GM23338 (cell line): ENCODE measurements around the gene EDAR. TPM values are rescaled to one million over a fixed set of nuclear protein-coding genes. Genes with fewer than 3 reads are reported as not detected.

Experiments used
- ATAC-seq: fragments of 200-7000 bp; cut with Tn5 transposase; 3 replicates; pipeline ENCODE4 v1.9.1; 2020
- DNase-seq: peaks from one replicate; pipeline ENCODE4 v3.0.0-alpha.2; 2015; ENCODE audit warnings: low spot score
- H2AFZ ChIP-seq: fragments of 200-600 bp; sonication (generic); 2 replicates; pipeline ENCODE4 v1.8.0; 2016; ENCODE audit warnings: antibody characterized with exemption, mild to moderate bottlenecking, moderate library complexity
- H3F3A ChIP-seq: fragments of 200-600 bp; sonication (generic); replicated peaks from 2 replicates; pipeline ENCODE4 v1.8.0; 2017; ENCODE audit warnings: antibody characterized with exemption, mixed run types, low read depth
- H3K27ac ChIP-seq: fragments of 200-600 bp; sonication (generic); 2 replicates; pipeline ENCODE4 v1.6.1; 2016; ENCODE audit warnings: low read depth
- H3K27me3 ChIP-seq: fragments of 200-600 bp; sonication (generic); 2 replicates; pipeline ENCODE4 v1.8.0; 2016; ENCODE audit warnings: mild to moderate bottlenecking, mixed run types, moderate library complexity; ENCODE audit not compliant: insufficient read depth
- H3K36me3 ChIP-seq: fragments of 200-600 bp; sonication (generic); 2 replicates; pipeline ENCODE4 v1.8.0; 2016; ENCODE audit warnings: mild to moderate bottlenecking; ENCODE audit not compliant: insufficient read depth
- H3K4me1 ChIP-seq: fragments of 200-600 bp; sonication (generic); 2 replicates; pipeline ENCODE4 v1.8.0; 2016; ENCODE audit warnings: mild to moderate bottlenecking, moderate library complexity; ENCODE audit not compliant: insufficient read depth
- H3K4me2 ChIP-seq: fragments of 200-600 bp; sonication (generic); 2 replicates; pipeline ENCODE4 v1.7.1; 2017; ENCODE audit warnings: mixed run types
- H3K4me3 ChIP-seq: fragments of 200-600 bp; sonication (generic); 2 replicates; pipeline ENCODE4 v1.6.1; 2016; ENCODE audit warnings: mixed run types
- H3K79me2 ChIP-seq: fragments of 200-600 bp; sonication (generic); replicated peaks from 2 replicates; pipeline ENCODE4 v1.8.0; 2017; ENCODE audit warnings: mild to moderate bottlenecking; ENCODE audit not compliant: insufficient read depth
- H3K9me2 ChIP-seq: fragments of 200-600 bp; sonication (generic); 2 replicates; pipeline ENCODE4 v1.8.0; 2017; ENCODE audit not compliant: insufficient read depth
- H4K20me1 ChIP-seq: fragments of 200-600 bp; sonication (generic); replicated peaks from 2 replicates; pipeline ENCODE4 v1.8.0; 2017; ENCODE audit warnings: mild to moderate bottlenecking; ENCODE audit not compliant: insufficient read depth
- H3K27ac Mint-ChIP-seq: 2 replicates; pipeline ENCODE4 v1.8.0; 2020; ENCODE audit warnings: inconsistent platforms, mild to moderate bottlenecking, moderate library complexity, mixed read lengths
- H3K27me3 Mint-ChIP-seq: 3 replicates; pipeline ENCODE4 v1.8.0; 2022; ENCODE audit warnings: low read depth, mild to moderate bottlenecking, moderate library complexity, mixed read lengths, inconsistent platforms; ENCODE audit not compliant: insufficient read depth, poor library complexity
- H3K36me3 Mint-ChIP-seq: 3 replicates; pipeline ENCODE4 v1.8.0; 2021; ENCODE audit warnings: low read depth, mild to moderate bottlenecking, inconsistent platforms, moderate library complexity, mixed read lengths
- H3K4me1 Mint-ChIP-seq: 3 replicates; pipeline ENCODE4 v1.8.0; 2020; ENCODE audit warnings: mild to moderate bottlenecking, inconsistent platforms, mixed read lengths
- H3K4me3 Mint-ChIP-seq: 3 replicates; pipeline ENCODE4 v1.8.0; 2021; ENCODE audit warnings: moderate library complexity, mild to moderate bottlenecking, inconsistent platforms, mixed read lengths
- H3K9me3 Mint-ChIP-seq: 3 replicates; pipeline ENCODE4 v1.8.0; 2020; ENCODE audit warnings: moderate library complexity, mild to moderate bottlenecking, inconsistent platforms, mixed read lengths
- CREB1 ChIP-seq: fragments of 250-450 bp; sonication (Bioruptor Pico); IDR thresholded peaks from 2 replicates; pipeline ENCODE4 v1.5.0; 2020; ENCODE audit warnings: low read depth, mild to moderate bottlenecking, moderate library complexity
- CTCF ChIP-seq, 2 experiments: fragments of 200-600 bp in 1 of 2; sonication (generic) in 1 of 2; conservative IDR thresholded peaks; 2 replicates each; pipeline versions ENCODE4 v1.5.1 to v1.6.1; 2016 to 2017; ENCODE audit warnings: antibody characterized with exemption in 2 of 2, low read depth in 2 of 2, mild to moderate bottlenecking in 2 of 2, moderate library complexity in 1 of 2
- EZH2 ChIP-seq: fragments of 200-600 bp; sonication (generic); IDR thresholded peaks from one replicate; pipeline ENCODE4 v1.8.0; 2017; ENCODE audit warnings: antibody characterized with exemption, mild to moderate bottlenecking, low read depth; ENCODE audit not compliant: unreplicated experiment
- EZH2phosphoT487 ChIP-seq: fragments of 200-600 bp; sonication (generic); IDR thresholded peaks from one replicate; pipeline ENCODE4 v1.8.1; 2018; ENCODE audit warnings: antibody characterized with exemption; ENCODE audit not compliant: unreplicated experiment
- JUNB ChIP-seq: IDR thresholded peaks from one replicate; pipeline ENCODE4 v1.6.1; 2016; ENCODE audit warnings: antibody characterized with exemption; ENCODE audit not compliant: unreplicated experiment
- NANOG ChIP-seq: IDR thresholded peaks from 2 replicates; pipeline ENCODE4 v1.6.1; 2016; ENCODE audit warnings: antibody characterized with exemption, borderline replicate concordance
- POLR2AphosphoS5 ChIP-seq: IDR thresholded peaks from 2 replicates; pipeline ENCODE4 v1.6.1; 2016; ENCODE audit warnings: antibody characterized with exemption, low read depth
- STAT1 ChIP-seq: IDR thresholded peaks from one replicate; pipeline ENCODE4 v1.6.1; 2016; ENCODE audit warnings: antibody characterized with exemption; ENCODE audit not compliant: unreplicated experiment
- ZNF114 ChIP-seq: fragments of 250-450 bp; sonication (Bioruptor Pico); IDR thresholded peaks from 2 replicates; pipeline ENCODE4 v1.5.0; 2020; ENCODE audit warnings: mild to moderate bottlenecking, moderate library complexity
- ZNF331 ChIP-seq: fragments of 250-450 bp; sonication (Bioruptor Pico); IDR thresholded peaks from 2 replicates; pipeline ENCODE4 v1.5.0; 2020; ENCODE audit warnings: low read depth, mild to moderate bottlenecking, moderate library complexity
- polyA plus RNA-seq: library from polyadenylated mRNA; unstranded; fragments of >200 nt; fragmentation: Nextera tagmentation; extraction: Ambion mirVana; gene quantifications from 2 replicates; pipeline ENCODE4 v1.2.1, GENCODE V29; 2016
- total RNA-seq: library from RNA; depleted of rRNA; stranded (reverse); fragments of >200 nt; shearing (Covaris generic); gene quantifications from 2 replicates; pipeline ENCODE4 v1.2.3, GENCODE V29; 2014
- TF ChIP-seq, protein P1 (sequence below): fragments of 250-450 bp; sonication (Bioruptor Pico); IDR thresholded peaks from 2 replicates; pipeline ENCODE4 v1.5.0; 2020; ENCODE audit warnings: mild to moderate bottlenecking, moderate library complexity
- TF ChIP-seq, protein P2 (sequence below): IDR thresholded peaks from 2 replicates; pipeline ENCODE4 v1.6.1; 2016; ENCODE audit warnings: antibody characterized with exemption
- TF ChIP-seq, protein P3 (sequence below): IDR thresholded peaks from one replicate; pipeline ENCODE4 v1.6.1; 2018; ENCODE audit warnings: antibody characterized with exemption; ENCODE audit not compliant: unreplicated experiment

Gene EDAR
- total and polyA plus RNA-seq, 2 experiments from 2014 or later: not detected

DNA sequence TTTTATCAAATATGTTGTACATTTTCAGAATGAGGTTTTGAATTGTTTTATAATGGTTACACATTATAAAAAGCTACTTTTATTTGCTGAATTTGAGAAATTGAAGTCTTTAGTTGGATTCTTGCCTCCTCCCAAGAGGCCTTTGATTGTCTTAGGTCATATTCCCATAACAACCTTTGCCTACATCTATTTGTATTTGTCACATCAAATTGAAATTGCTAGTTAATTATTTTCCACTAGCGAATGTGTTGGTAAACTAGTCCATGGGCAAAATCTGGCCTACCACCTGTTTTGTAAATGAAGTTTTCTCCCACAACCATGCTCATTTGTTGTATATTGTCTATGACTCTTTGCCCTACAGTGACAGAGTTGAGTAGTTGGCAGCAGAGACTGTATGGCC lies 142.0 kb downstream of the EDAR start:
- no peaks in the 10 kb centered on the region for H3K27me3 Mint-ChIP-seq
- no peak overlapping the region for H3K4me3 ChIP-seq

More for the DNA sequence above, 142.0 kb downstream of the EDAR start:
- Histone ChIP-seq H3K79me2 (no peaks in the 10 kb centered on the region), H3K27ac (no peak overlapping the region), H3K9me2 (no peaks in the 10 kb centered on the region), H2AFZ (no peak overlapping the region), H3K27me3 (no peaks in the 10 kb centered on the region), H3K4me1 (no peaks in the 10 kb centered on the region), H3K4me2 (no peak overlapping the region), H3F3A (no peaks in the 10 kb centered on the region), H3K36me3 (peaks cover 3% of the 10 kb centered on the region; the same call in 1 of the 2 replicates), H4K20me1 (no peaks in the 10 kb centered on the region)
- H3K4me1 Mint-ChIP-seq: no peaks in the 10 kb centered on the region
- ATAC-seq (no peak), DNase-seq (no peak)
- H3K36me3 Mint-ChIP-seq: peaks cover 42% of the 10 kb centered on the region
- H3K27ac Mint-ChIP-seq: no peak overlapping the region
- H3K9me3 Mint-ChIP-seq: no peaks in the 10 kb centered on the region
- no peak overlapping the region for H3K4me3 Mint-ChIP-seq
- no peak for TF ChIP-seq POLR2AphosphoS5
- TF ChIP-seq ZNF114 (CRISPR knock-in tag): no peak
- TF ChIP-seq, protein P1, sequence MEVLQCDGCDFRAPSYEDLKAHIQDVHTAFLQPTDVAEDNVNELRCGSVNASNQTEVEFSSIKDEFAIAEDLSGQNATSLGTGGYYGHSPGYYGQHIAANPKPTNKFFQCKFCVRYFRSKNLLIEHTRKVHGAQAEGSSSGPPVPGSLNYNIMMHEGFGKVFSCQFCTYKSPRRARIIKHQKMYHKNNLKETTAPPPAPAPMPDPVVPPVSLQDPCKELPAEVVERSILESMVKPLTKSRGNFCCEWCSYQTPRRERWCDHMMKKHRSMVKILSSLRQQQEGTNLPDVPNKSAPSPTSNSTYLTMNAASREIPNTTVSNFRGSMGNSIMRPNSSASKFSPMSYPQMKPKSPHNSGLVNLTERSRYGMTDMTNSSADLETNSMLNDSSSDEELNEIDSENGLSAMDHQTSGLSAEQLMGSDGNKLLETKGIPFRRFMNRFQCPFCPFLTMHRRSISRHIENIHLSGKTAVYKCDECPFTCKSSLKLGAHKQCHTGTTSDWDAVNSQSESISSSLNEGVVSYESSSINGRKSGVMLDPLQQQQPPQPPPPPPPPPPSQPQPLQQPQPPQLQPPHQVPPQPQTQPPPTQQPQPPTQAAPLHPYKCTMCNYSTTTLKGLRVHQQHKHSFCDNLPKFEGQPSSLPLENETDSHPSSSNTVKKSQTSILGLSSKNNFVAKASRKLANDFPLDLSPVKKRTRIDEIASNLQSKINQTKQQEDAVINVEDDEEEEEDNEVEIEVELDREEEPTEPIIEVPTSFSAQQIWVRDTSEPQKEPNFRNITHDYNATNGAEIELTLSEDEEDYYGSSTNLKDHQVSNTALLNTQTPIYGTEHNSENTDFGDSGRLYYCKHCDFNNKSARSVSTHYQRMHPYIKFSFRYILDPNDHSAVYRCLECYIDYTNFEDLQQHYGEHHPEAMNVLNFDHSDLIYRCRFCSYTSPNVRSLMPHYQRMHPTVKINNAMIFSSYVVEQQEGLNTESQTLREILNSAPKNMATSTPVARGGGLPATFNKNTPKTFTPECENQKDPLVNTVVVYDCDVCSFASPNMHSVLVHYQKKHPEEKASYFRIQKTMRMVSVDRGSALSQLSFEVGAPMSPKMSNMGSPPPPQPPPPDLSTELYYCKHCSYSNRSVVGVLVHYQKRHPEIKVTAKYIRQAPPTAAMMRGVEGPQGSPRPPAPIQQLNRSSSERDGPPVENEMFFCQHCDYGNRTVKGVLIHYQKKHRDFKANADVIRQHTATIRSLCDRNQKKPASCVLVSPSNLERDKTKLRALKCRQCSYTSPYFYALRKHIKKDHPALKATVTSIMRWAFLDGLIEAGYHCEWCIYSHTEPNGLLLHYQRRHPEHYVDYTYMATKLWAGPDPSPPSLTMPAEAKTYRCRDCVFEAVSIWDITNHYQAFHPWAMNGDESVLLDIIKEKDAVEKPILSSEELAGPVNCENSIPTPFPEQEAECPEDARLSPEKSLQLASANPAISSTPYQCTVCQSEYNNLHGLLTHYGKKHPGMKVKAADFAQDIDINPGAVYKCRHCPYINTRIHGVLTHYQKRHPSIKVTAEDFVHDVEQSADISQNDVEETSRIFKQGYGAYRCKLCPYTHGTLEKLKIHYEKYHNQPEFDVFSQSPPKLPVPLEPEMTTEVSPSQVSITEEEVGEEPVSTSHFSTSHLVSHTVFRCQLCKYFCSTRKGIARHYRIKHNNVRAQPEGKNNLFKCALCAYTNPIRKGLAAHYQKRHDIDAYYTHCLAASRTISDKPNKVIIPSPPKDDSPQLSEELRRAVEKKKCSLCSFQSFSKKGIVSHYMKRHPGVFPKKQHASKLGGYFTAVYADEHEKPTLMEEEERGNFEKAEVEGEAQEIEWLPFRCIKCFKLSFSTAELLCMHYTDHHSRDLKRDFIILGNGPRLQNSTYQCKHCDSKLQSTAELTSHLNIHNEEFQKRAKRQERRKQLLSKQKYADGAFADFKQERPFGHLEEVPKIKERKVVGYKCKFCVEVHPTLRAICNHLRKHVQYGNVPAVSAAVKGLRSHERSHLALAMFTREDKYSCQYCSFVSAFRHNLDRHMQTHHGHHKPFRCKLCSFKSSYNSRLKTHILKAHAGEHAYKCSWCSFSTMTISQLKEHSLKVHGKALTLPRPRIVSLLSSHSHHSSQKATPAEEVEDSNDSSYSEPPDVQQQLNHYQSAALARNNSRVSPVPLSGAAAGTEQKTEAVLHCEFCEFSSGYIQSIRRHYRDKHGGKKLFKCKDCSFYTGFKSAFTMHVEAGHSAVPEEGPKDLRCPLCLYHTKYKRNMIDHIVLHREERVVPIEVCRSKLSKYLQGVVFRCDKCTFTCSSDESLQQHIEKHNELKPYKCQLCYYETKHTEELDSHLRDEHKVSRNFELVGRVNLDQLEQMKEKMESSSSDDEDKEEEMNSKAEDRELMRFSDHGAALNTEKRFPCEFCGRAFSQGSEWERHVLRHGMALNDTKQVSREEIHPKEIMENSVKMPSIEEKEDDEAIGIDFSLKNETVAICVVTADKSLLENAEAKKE (CRISPR knock-in tag): no peak
- TF ChIP-seq, protein P2, sequence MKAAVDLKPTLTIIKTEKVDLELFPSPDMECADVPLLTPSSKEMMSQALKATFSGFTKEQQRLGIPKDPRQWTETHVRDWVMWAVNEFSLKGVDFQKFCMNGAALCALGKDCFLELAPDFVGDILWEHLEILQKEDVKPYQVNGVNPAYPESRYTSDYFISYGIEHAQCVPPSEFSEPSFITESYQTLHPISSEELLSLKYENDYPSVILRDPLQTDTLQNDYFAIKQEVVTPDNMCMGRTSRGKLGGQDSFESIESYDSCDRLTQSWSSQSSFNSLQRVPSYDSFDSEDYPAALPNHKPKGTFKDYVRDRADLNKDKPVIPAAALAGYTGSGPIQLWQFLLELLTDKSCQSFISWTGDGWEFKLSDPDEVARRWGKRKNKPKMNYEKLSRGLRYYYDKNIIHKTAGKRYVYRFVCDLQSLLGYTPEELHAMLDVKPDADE: no peak
- no peak for TF ChIP-seq CREB1
- TF ChIP-seq, protein P3, sequence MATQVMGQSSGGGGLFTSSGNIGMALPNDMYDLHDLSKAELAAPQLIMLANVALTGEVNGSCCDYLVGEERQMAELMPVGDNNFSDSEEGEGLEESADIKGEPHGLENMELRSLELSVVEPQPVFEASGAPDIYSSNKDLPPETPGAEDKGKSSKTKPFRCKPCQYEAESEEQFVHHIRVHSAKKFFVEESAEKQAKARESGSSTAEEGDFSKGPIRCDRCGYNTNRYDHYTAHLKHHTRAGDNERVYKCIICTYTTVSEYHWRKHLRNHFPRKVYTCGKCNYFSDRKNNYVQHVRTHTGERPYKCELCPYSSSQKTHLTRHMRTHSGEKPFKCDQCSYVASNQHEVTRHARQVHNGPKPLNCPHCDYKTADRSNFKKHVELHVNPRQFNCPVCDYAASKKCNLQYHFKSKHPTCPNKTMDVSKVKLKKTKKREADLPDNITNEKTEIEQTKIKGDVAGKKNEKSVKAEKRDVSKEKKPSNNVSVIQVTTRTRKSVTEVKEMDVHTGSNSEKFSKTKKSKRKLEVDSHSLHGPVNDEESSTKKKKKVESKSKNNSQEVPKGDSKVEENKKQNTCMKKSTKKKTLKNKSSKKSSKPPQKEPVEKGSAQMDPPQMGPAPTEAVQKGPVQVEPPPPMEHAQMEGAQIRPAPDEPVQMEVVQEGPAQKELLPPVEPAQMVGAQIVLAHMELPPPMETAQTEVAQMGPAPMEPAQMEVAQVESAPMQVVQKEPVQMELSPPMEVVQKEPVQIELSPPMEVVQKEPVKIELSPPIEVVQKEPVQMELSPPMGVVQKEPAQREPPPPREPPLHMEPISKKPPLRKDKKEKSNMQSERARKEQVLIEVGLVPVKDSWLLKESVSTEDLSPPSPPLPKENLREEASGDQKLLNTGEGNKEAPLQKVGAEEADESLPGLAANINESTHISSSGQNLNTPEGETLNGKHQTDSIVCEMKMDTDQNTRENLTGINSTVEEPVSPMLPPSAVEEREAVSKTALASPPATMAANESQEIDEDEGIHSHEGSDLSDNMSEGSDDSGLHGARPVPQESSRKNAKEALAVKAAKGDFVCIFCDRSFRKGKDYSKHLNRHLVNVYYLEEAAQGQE: no peak
- no peak for TF ChIP-seq EZH2
- no peak for TF ChIP-seq CTCF (conservative IDR thresholded peaks at IDR 0.05; ENCODE audit: low read depth in 2 of 2)
- TF ChIP-seq STAT1: no peak
- no peak for TF ChIP-seq NANOG
- TF ChIP-seq ZNF331: no peak
- TF ChIP-seq JUNB: no peak
- no peak for TF ChIP-seq EZH2phosphoT487
